Suppressor macrophage treated with lipopolysaccharide for 1 hour (primary cell): ENCODE measurements around the gene NUDT7.

ENCODE experiments used
- DNase-seq, 3 donors: peaks; one replicate each; pipeline ENCODE4 v3.0.0-alpha.2; 2020 to 2022

Gene NUDT7

DNA sequence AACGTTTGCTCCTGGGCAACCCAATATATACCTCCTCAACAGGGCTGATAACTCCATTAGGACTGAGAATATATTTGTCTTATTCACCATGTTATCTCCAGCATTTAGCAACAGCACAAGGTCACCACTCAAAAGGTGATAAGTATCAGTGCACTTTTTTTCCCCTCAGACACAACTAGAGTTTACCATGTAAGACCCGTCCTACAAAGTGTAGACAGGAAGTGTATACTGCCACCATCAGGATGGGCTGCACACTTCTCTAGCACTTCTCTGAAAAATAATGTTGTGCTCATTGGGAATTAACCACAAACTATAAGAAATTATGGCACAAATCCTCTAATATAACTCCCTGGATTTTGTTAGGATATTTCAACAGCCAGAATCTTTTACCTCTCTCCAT is 60.4 kb downstream of the NUDT7 start:
- peak in 1 of 3 donors; percentile 3 for DNase-seq

DNA sequence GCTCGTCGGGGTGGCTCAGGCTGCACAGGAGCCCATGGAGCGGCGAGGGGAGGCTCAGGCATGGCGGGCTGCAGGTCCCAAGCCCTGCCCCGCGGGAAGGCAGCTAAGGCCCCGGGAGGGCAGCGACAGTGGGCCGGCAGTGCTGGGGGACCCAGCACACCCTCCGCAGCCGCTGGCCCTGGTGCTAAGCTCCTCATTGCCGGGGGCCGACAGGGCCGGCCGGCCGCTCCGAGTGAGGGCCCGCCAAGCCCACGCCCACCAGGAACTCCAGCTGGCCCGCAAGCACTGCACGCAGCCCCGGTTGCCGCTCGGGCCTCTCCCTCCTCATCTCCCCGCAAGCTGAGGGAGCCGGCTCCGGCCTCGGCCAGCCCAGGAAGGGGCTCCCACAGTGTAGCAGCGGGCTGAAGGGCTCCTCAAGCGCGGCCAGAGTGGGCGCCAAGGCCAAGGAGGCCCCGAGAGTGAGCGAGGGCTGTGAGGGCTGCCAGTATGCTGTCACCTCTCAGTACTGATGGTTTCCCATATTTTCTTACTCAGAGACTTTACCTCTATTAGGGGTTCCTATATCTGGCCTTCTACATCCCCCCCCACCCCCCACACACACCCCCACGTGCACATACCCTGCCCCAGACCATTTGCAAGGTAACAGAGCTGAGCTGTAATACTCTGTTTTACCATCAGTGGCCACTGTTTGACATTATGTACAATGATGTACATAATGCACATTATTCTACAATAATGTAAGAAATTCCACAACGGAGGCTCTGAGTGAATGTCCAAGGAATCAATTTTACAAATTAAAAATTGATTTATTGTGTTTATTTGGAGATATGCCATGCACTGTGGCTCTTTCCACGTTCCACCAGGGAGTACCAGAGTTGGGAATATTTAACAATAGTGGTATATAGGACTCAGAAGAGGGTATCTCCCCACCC is 62.4 kb downstream of the NUDT7 start:
- DNase-seq: peak in 2 of 3 donors; percentile 10 to 18

DNA sequence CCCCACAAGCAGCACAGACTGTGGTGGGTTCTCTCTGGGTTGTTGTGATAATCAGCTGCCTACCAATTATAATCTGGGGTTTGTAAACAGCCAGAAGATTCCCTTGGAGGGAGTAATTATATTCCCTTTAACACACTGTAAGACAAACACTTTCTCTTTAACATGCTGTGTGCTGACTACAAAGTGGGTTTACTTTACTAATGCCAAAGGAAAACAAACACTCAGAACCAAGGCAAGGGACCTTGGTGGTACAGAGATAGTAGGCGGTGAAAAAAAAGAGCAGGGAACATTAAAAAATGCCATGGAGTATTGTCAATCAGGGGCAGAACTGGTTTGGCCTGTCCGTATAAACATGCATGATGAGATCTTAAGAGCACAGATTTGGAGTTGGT is 63.1 kb downstream of the NUDT7 start:
- no peak for DNase-seq

DNA sequence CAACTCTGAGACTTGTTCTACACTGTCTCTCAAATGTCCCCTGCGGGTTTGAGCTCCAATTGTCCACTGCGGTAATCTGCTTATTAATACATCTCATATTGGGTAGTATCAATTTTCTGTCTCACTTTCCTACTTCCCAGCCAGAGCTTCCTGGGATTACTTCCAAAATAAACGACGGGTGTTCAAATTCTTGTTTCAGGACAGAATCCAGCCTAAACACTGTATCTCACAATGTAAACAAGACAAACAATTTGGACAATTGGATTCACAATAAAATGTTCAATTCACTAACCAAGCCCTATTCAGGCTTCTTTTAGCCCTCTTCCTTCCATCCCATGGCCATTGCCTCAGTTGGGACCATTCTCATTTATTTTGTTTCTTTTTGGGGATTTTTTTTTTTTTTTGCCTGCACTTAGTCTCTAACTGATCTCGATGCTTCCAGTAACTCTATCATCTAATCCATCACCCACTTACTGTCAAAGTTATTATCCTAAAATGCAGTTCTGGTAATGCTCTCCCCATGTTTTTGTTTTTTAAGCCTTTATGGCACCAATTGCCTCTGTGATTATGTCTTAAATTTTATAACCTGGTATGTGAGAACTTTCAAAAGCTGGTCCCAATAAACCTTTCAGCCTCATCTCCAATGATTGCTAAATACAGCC is 64.0 kb downstream of the NUDT7 start:
- no peak for DNase-seq

DNA sequence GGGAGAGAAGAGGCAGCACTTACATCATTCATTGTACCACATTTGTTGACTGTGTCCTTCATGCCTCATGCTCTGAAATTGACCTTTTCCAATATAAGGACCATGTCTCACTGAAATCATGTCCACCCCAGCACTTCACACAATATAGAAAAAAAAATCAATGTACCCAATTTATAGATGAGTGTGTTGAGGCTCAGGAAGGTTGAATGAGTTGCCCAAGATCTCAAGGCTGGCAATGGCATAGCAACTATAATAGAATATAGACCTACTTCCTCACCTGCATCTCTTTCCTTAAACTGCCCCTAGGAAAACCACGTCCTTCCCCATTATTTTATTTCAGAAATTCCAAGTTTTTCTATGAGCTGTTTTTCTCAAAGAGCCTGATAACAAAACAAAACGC is 65.1 kb downstream of the NUDT7 start:
- no peak for DNase-seq

DNA sequence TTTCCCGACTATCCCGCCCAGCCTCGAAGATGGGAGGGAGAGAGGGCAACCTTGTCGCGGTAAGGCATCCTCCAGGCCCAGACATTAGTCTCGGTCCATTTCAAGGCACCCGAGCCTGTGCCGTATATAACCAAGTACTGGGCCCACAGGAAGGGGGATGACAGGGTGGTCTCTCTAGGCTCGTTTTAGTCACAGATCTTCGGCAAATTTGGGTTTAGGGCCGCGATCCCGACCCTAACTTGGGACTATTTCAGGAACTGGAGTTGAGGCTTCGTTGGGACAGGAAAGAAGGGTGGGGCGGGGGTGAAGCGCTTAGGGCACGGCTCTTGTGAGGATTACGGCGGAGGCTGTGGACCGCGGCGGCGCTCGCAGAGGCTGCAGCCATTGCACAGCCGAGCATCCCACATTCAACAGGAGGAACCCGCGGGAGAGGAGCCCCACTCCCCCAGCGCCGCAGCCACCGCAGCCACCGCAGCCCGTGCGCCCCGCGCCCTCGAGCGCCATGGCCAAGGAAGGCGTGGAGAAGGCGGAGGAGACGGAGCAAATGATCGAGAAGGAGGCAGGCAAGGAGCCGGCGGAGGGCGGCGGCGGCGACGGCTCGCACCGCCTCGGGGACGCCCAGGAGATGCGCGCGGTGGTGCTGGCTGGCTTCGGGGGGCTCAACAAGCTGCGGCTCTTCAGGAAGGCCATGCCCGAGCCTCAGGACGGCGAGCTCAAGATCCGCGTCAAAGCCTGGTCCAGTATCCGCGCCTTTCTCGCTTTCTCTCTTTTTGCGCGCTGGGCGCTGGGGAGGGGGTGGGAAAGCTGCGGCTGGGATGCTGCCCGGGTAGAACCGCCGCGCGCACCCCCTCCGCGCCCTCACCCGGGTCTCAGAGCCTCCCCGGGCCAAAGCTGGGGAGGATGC is 66.1 kb downstream of the NUDT7 start, which contains the start of gene VAT1L:
Gene VAT1L (plus strand): TSS at position 384 of the 904 bp plus-strand sequence. CDS start 119 bp downstream, at position 503.
- peak in 2 of 3 donors; percentile 12 to 31 for DNase-seq

DNA sequence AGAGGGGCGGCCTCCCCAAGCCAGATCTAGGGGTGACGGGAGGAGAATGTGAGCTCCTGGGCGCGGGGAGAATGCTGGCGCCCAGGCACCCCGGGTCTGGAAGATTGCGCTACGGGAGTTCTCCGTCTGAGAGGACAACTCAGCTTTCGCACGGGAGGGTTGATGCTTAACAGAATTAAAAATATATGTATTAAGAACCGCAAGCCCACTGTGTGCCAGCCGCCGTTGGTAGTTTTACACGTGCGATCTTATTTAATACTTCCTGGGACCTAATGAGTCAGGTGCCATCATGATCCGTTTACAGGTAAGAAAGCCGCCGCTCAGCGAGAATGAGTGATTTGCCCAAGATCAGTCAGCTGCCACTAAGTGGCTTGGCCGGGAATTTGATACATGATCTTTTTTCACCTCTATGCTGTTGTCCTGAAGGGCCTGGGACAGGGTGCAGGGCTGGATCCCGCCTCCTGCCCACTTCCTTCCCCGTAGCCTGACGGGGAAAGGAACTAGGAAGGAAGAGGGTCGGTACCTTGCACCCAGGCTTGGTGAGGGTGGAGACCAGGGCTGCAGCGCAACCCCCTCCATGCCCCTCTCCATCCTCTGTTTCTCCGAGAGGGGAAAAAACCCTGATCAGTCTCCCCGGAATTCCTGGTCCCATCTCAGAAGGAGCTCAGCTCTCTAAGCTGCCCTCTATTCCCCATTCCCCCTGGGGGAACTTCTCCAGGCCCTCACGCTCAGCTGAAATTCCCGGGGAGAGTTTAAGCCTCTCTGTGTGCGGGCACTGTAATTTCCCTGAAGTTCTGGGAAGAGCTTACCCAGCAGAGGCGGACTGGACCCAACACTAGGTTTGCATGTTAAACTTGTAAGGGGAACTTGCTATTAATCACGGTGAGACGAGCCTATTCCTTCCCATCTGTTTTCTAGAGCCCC is 67.0 kb downstream of the NUDT7 start:
- peak; percentile 9 to 25 (median 24) for DNase-seq

DNA sequence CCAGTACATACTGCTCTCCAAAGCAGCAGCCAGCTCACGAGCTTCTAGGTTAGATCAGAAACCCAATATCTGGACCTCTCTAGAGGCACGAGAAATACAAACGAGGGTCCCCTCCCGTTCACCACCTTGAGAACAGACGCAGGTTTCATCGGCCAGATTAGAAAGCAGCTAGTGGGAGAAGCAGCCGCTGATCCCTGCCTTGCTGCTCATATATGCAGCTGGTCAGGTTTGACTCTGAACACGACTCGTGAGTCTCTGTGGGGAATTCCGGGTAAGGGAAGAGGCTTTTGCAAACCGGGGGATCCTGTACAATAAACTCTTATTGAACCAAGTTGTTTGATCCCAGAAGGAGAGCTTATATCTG is 67.7 kb downstream of the NUDT7 start:
- no peak for DNase-seq

DNA sequence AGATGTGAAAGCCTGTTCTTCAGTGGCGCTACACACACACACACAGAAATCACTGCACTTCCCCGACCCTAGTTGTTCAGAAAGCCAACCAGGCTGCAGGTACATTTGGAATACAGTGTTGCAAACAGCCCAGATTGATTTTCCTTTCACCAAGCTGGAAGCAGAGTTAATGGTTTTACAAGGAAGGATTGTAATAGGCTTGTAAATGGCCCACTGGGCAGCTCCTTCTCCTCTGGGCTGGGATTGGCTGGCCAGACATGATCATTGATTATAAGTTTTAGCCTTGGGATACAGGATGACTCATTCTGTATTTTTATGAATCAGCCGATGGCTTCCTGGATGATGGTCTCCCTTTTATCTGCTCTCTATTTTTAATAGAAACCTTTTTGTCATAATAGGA is 68.6 kb downstream of the NUDT7 start:
- no peak for DNase-seq
